Endodermal cell (in vitro differentiated cells): ENCODE results near the gene NPLOC4. TPM values are rescaled to one million over a fixed set of nuclear protein-coding genes. Genes with fewer than 3 reads are reported as not detected.

Source experiments
- DNase-seq: peaks from one replicate; pipeline ENCODE4 v3.0.0-alpha.2; 2017
- H3K27ac ChIP-seq: 2 replicates; pipeline ENCODE4 v1.5.1; 2013; ENCODE audit warnings: mild to moderate bottlenecking, low read depth, low read length, moderate library complexity
- H3K27me3 ChIP-seq: 2 replicates; pipeline ENCODE4 v1.6.1; 2013; ENCODE audit warnings: mild to moderate bottlenecking, low read length, moderate library complexity; ENCODE audit not compliant: insufficient read depth, control insufficient read depth, poor library complexity, severe bottlenecking
- H3K36me3 ChIP-seq: 2 replicates; pipeline ENCODE4 v1.7.0; 2013; ENCODE audit warnings: mild to moderate bottlenecking, low read length, moderate library complexity; ENCODE audit not compliant: control insufficient read depth, insufficient read depth
- H3K4me1 ChIP-seq: one replicate; pipeline ENCODE4 v1.7.0; 2013; ENCODE audit warnings: low read length; ENCODE audit not compliant: control insufficient read depth, insufficient read depth
- H3K4me3 ChIP-seq: 2 replicates; pipeline ENCODE4 v1.5.1; 2013; ENCODE audit warnings: mild to moderate bottlenecking, low read length, moderate library complexity
- H3K9ac ChIP-seq: 2 replicates; pipeline ENCODE4 v1.6.1; 2013; ENCODE audit warnings: mild to moderate bottlenecking, low read length, moderate library complexity; ENCODE audit not compliant: poor library complexity, severe bottlenecking; ENCODE audit errors: extremely low read depth
- H3K9me3 ChIP-seq: 2 replicates; pipeline ENCODE4 v1.6.1; 2013; ENCODE audit warnings: mild to moderate bottlenecking, low read length, moderate library complexity; ENCODE audit not compliant: control insufficient read depth
- H3K27ac Mint-ChIP-seq: 2 replicates; pipeline ENCODE4 v1.8.0; 2020; ENCODE audit warnings: mixed read lengths
- H3K27me3 Mint-ChIP-seq: 2 replicates; pipeline ENCODE4 v1.8.0; 2021; ENCODE audit warnings: mild to moderate bottlenecking, mixed read lengths; ENCODE audit not compliant: insufficient read depth
- H3K36me3 Mint-ChIP-seq: 2 replicates; pipeline ENCODE4 v1.8.0; 2020; ENCODE audit warnings: low read depth, mixed read lengths
- H3K4me1 Mint-ChIP-seq: 2 replicates; pipeline ENCODE4 v1.8.0; 2020; ENCODE audit warnings: mixed read lengths
- H3K4me3 Mint-ChIP-seq: 2 replicates; pipeline ENCODE4 v1.8.0; 2020; ENCODE audit warnings: mild to moderate bottlenecking, moderate library complexity, mixed read lengths
- H3K9me3 Mint-ChIP-seq: 2 replicates; pipeline ENCODE4 v1.8.0; 2020; ENCODE audit warnings: mild to moderate bottlenecking, mixed read lengths
- WGBS, 2 experiments: methylation state at CpG; one replicate each; pipeline versions ENCODE4 v1.1.5 to v1.1.7; 2013; ENCODE audit warnings: missing lambda C conversion rate in 2 of 2, mixed read lengths in 1 of 2; ENCODE audit not compliant: insufficient coverage in 1 of 2, insufficient read length in 1 of 2; 5-methylcytosine and 5-hydroxymethylcytosine counted together
- total RNA-seq, 2 donors: library from RNA; stranded (reverse); fragmentation: NEBNext Ultra II Directional in 1 of 2; extraction: Animal tissue kit (Norgen Biotek cat#: 25700) in 1 of 2; gene quantifications; 2 replicates in 1 of 2; 3 replicates in 1 of 2; pipeline ENCODE4 v1.2.1, GENCODE V29; 2021
- TF ChIP-seq, protein P1 (sequence below): fragments of 200-600 bp; sonication (generic); conservative IDR thresholded peaks from 2 replicates; pipeline ENCODE4 v1.5.0; 2021; ENCODE audit warnings: antibody characterized with exemption, mild to moderate bottlenecking

The NPLOC4 gene
- total RNA-seq, 2 donors from 2014 or later, result 113 to 118 TPM

DNA sequence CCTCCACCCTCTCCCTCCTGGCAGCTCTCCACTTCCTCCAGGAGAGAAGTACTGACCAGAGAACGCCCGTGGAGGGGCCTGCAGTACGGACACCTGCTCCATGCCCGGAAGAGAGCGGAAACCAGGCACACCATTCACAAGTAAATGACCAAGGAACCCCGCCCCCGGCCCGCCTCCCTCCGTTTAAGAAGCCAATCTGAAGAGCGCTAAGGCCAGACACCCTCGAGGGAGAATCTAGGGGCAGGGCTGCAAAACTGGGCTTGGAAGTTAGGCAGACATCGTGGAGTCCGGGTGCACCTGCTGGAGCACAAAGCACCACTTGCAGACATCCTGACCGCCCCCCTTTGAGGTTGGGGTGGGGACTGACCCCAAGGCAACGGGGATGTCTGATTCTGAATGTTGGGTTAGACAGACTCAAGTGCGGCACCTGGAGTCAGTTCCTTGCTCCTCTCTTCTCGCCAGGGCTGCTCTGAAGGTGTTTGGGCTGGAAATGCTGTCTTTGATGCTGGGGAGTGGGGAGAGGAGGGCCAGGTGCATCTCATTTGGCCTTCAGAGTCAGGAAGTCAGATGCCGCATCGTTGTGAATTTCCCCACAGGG, 83.8 kb downstream of the NPLOC4 start:
- WGBS, 2 experiments, result 4 to 6% methylated on average over 15 to 18 of the region's 19 CpGs
- Histone ChIP-seq H3K27me3 (no peaks in the 10 kb centered on the region), H3K4me3 (peak overlapping the region; percentile 95), H3K9me3 (no peaks in the 10 kb centered on the region), H3K9ac (peak overlapping the region; percentile 62), H3K4me1 (peaks cover 3% of the 10 kb centered on the region), H3K27ac (peak overlapping the region; percentile 82), H3K36me3 (peaks cover 28% of the 10 kb centered on the region)
- TF ChIP-seq, protein P1, sequence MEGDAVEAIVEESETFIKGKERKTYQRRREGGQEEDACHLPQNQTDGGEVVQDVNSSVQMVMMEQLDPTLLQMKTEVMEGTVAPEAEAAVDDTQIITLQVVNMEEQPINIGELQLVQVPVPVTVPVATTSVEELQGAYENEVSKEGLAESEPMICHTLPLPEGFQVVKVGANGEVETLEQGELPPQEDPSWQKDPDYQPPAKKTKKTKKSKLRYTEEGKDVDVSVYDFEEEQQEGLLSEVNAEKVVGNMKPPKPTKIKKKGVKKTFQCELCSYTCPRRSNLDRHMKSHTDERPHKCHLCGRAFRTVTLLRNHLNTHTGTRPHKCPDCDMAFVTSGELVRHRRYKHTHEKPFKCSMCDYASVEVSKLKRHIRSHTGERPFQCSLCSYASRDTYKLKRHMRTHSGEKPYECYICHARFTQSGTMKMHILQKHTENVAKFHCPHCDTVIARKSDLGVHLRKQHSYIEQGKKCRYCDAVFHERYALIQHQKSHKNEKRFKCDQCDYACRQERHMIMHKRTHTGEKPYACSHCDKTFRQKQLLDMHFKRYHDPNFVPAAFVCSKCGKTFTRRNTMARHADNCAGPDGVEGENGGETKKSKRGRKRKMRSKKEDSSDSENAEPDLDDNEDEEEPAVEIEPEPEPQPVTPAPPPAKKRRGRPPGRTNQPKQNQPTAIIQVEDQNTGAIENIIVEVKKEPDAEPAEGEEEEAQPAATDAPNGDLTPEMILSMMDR, result peak; percentile 30
- DNase-seq, result peak; percentile 98
- H3K4me1 Mint-ChIP-seq, result peaks cover 10% of the 10 kb centered on the region
- H3K36me3 Mint-ChIP-seq, result peaks cover 28% of the 10 kb centered on the region
- no peaks in the 10 kb centered on the region for H3K27me3 Mint-ChIP-seq
- no peaks in the 10 kb centered on the region for H3K9me3 Mint-ChIP-seq
- H3K27ac Mint-ChIP-seq, result peak overlapping the region; percentile 90
- H3K4me3 Mint-ChIP-seq, result peak overlapping the region; percentile 79

DNA sequence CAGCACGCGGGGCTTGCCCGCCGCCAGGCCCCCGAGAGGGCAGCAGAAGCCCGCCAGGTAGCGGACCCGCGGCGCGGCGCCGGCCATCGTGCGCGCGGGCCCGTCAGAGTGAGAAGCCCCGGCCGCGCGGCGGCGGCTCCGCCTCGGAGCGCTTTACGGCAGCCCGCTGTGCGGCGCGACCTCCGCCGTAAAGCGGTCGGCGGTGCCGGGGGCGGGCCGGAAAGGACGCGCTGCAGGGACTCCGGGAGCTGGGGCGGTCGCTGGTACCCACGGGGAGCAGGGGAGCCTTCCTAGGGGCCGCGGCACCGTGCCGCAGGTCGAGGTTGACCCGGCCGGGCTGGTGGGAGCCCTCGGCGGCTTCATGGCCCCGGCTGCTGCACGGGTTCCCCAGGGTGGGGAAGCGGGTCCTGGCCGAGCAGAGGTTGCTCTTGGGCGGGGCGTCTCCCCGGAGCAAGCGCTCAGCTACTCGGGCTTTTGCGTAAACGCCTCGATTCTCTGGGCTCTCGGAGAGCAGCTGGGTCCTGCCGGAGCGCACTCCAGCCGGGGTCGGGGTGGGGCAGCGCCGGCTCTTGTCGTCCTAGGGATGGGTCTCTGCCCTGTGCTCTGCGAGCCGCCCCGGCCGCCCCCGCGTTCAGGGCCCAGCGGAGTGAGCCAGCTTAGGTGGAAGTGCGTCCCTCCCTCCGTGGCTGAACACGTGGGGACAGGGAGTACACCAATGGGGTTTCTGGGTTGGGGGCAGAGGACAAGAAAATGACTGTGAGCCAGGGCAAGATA, 84.5 kb downstream of the NPLOC4 start, which contains the start of gene FAAP100:
TSS of gene FAAP100 (minus strand) at position 110 of the 774 bp plus-strand sequence. CDS start at position 87, 23 bp downstream.
- Mint-ChIP-seq H3K27ac (peak within 1 kb of the TSS; percentile 90), H3K36me3 (peaks cover 27% of the 10 kb centered on the region), H3K4me3 (peak within 1 kb of the TSS; percentile 79), H3K4me1 (peaks cover 10% of the 10 kb centered on the region), H3K9me3 (no peaks in the 10 kb centered on the region), H3K27me3 (no peaks in the 10 kb centered on the region)
- Histone ChIP-seq H3K36me3 (peaks cover 28% of the 10 kb centered on the region), H3K9me3 (no peaks in the 10 kb centered on the region), H3K9ac (peak within 1 kb of the TSS; percentile 62), H3K4me1 (peaks cover 3% of the 10 kb centered on the region), H3K4me3 (peak within 1 kb of the TSS; percentile 95), H3K27ac (peak within 1 kb of the TSS; percentile 82), H3K27me3 (no peaks in the 10 kb centered on the region)
- 0% methylated on average over 46 to 85 of the region's 85 CpGs for WGBS, 2 experiments
- peak; percentile 95 for DNase-seq
- TF ChIP-seq, protein P1, result no peak

DNA sequence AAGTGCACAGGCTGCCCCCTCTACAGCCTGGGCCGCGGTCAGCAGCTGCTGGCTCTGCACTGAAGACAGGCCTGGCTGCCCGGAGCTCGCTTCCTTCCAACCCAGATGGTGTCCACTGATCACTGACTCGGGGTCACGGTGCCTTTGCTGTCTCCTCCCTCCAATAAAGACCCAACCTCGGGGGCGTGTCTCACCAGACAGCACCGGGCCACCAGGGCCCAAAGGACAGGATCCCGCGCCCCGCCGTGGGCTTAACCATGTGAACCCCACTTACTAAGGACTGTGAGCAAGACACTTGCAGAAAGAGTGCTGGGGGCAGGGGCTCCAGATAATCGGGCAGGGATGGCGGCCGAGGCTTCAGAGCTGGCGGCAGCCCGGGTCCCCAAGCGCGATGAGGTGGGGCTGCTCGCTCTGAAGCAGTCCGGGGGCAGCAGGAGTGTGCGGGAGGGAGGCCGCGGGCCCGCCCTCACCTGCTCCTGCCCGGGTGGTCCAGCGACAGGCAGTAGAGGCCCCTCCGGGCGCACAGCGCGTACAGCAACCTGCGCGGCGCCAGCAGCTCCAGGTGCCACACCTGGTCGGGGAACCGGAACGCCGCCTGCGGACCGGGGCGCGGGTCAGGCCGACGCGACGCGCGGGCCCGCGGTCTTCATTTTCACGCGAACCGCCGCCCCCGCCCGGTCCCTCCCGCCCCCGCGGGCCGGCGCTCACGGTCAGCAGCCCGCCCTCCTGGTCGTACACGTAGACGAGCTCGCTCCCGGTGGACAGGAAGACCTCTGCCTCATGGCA, 85.3 kb downstream of the NPLOC4 start:
- Histone ChIP-seq H3K9me3 (no peaks in the 10 kb centered on the region), H3K9ac (peak overlapping the region; percentile 62), H3K4me3 (peak overlapping the region; percentile 95), H3K36me3 (peaks cover 22% of the 10 kb centered on the region), H3K4me1 (peaks cover 3% of the 10 kb centered on the region), H3K27me3 (no peaks in the 10 kb centered on the region), H3K27ac (no peak overlapping the region)
- WGBS, 2 experiments, result 5 to 11% methylated on average over 30 to 69 of the region's 69 CpGs
- Mint-ChIP-seq H3K4me3 (peak overlapping the region; percentile 79), H3K36me3 (peaks cover 30% of the 10 kb centered on the region), H3K27ac (peak overlapping the region; percentile 48), H3K9me3 (no peaks in the 10 kb centered on the region), H3K4me1 (peaks cover 10% of the 10 kb centered on the region), H3K27me3 (no peaks in the 10 kb centered on the region)
- peak; percentile 71 for DNase-seq
- TF ChIP-seq, protein P1, result no peak
